Measurements from ENCODE around the gene PAF1. TPM values are rescaled to one million over a fixed set of nuclear protein-coding genes. Genes with fewer than 3 reads are reported as not detected.

Gene PAF1
- total RNA-seq, 1 experiment from 2014 or later = 901 TPM

GRCh38 chr19:39412867-39413271 lies 22.0 kb upstream of the PAF1 start:
- Histone ChIP-seq H3K4me3 (ENCODE audit: low read depth in 2 of 2, low read length in 2 of 2) (peak overlapping the region; percentile 42 to 55), H3K27ac (ENCODE audit: low read length) (peak overlapping the region; percentile 92), H3K27me3 (ENCODE audit: control insufficient read depth, insufficient read depth, low read length) (no peaks in the 10 kb centered on the region), H3K4me1 (ENCODE audit: control insufficient read depth, insufficient read depth, low read length) (peaks cover 58% of the 10 kb centered on the region), H3K9me3 (ENCODE audit: control insufficient read depth, insufficient read depth, low read depth, low read length) (no peaks in the 10 kb centered on the region), H3K36me3 (ENCODE audit: control insufficient read depth, insufficient read depth, low read length) (peaks cover 33% of the 10 kb centered on the region)
- DNase-seq (ENCODE audit: low read depth, low spot score) (no peak), ATAC-seq (no peak; the same call in 1 of the 2 replicates)
- ChIA-PET POLR2A (interaction anchor here (0.6 to 8.9 kb wide), 14 partner anchors 10 to 148 kb away, joined by 3 to 226 read pairs (median 19); partner anchors contain the start of genes MED29, PAF1 and RPS16), CTCF (interaction anchor here (0.7 to 6.8 kb wide), 9 partner anchors 14 to 121 kb away, joined by 3 to 280 read pairs (median 13); partner anchors contain the start of genes RPS16 and SAMD4B)
- BruUV-seq (replicated peaks) = no TSS peak
- intact Hi-C loops (cut with micrococcal nuclease; ENCODE audit: unreplicated experiment) (loop anchor here (1.0 to 10.0 kb wide), 6 partner anchors 17 to 438 kb away; partner anchors contain the start of genes FBXO17, MED29, PAF1 and SAMD4B), in situ Hi-C loops (cut with HindIII; ENCODE audit: low pct_unique_long_range_greater_than_20kb, low sequenced_read_pairs) (no loop called here)
- TF ChIP-seq POLR2AphosphoS5 (IDR thresholded peaks at IDR 0.05; ENCODE audit: low read depth, low read length) = no peak
- TF ChIP-seq CTCF (IDR thresholded peaks at IDR 0.05) = no peak
- no peak for TF ChIP-seq SIN3A (IDR thresholded peaks at IDR 0.05; ENCODE audit: borderline replicate concordance, insufficient read depth, low read depth, low read length)
- no peak for TF ChIP-seq REST (IDR thresholded peaks at IDR 0.05; ENCODE audit: insufficient read depth in 1 of 2, low read depth in 2 of 2, low read length in 1 of 2)
- TF ChIP-seq TCF7L2 (IDR thresholded peaks at IDR 0.05; ENCODE audit: low read depth, low read length) = no peak

- ChIA-PET POLR2A (interaction anchor here (0.5 to 2.3 kb wide), 18 partner anchors 9 to 671 kb away, joined by 3 to 41 read pairs (median 10); partner anchors contain the start of genes MED29, PAF1, RPS16 and SUPT5H), CTCF (interaction anchor here (0.7 to 6.8 kb wide), 22 partner anchors 8 to 123 kb away, joined by 3 to 280 read pairs (median 6); partner anchors contain the start of genes GMFG, MED29, PAF1 and RPS16)
- H3K27ac ChIP-seq (ENCODE audit: low read length) = peak within 1 kb of the TSS; percentile 92
- no TSS peak for BruUV-seq (replicated peaks)
- in situ Hi-C loops (cut with HindIII; ENCODE audit: low pct_unique_long_range_greater_than_20kb, low sequenced_read_pairs) (no loop called here), intact Hi-C loops (cut with micrococcal nuclease; ENCODE audit: unreplicated experiment) (loop anchor here (1.0 to 10.0 kb wide), 6 partner anchors 18 to 437 kb away; partner anchors contain the start of genes FBXO17, MED29, PAF1 and SAMD4B)
- ATAC-seq (peak; percentile 67), DNase-seq (ENCODE audit: low read depth, low spot score) (peak; percentile 100)
- H3K4me1 ChIP-seq (ENCODE audit: control insufficient read depth, insufficient read depth, low read length) = peaks cover 58% of the 10 kb centered on the region
- peaks cover 27% of the 10 kb centered on the region for H3K36me3 ChIP-seq (ENCODE audit: control insufficient read depth, insufficient read depth, low read length)
- peak within 1 kb of the TSS; percentile 42 to 55 for H3K4me3 ChIP-seq (ENCODE audit: low read depth in 2 of 2, low read length in 2 of 2)
- H3K27me3 ChIP-seq (ENCODE audit: control insufficient read depth, insufficient read depth, low read length) = no peaks in the 10 kb centered on the region
- no peaks in the 10 kb centered on the region for H3K9me3 ChIP-seq (ENCODE audit: control insufficient read depth, insufficient read depth, low read depth, low read length)
- TF ChIP-seq TCF7L2 (IDR thresholded peaks at IDR 0.05; ENCODE audit: low read depth, low read length) = no peak
- no peak for TF ChIP-seq REST (IDR thresholded peaks at IDR 0.05; ENCODE audit: insufficient read depth in 1 of 2, low read depth in 2 of 2, low read length in 1 of 2)
- no peak for TF ChIP-seq CTCF (IDR thresholded peaks at IDR 0.05)
- TF ChIP-seq SIN3A (IDR thresholded peaks at IDR 0.05; ENCODE audit: borderline replicate concordance, insufficient read depth, low read depth, low read length) = no peak
- TF ChIP-seq POLR2AphosphoS5 (IDR thresholded peaks at IDR 0.05; ENCODE audit: low read depth, low read length) = no peak
These were observed 21.4 kb upstream of the PAF1 start, which contains the start of gene PLEKHG2 for GRCh38 chr19:39412100-39412866. Gene PLEKHG2, plus strand, starts transcription at chr19:39412669. Its CDS starts 1,418 bp downstream, at chr19:39414087.
